Testis (tissue), 2 donors: ENCODE measurements around the gene GUCY1A2.

Source experiments
- CTCF ChIP-seq, 3 experiments: fragments of 450-650 bp in 2 of 3; fragments of 200-600 bp in 1 of 3; sonication (generic) in 1 of 3; IDR thresholded peaks; one replicate each; pipeline ENCODE4 v1.5.1; 2016 to 2019; ENCODE audit warnings: antibody characterized with exemption in 3 of 3, mild to moderate bottlenecking in 2 of 3, moderate library complexity in 1 of 3
- POLR2A ChIP-seq: fragments of 450-650 bp; IDR thresholded peaks from one replicate; pipeline ENCODE4 v1.6.1; 2017; ENCODE audit warnings: antibody characterized with exemption, mild to moderate bottlenecking, moderate library complexity

GRCh38 chr11:106813806-106814205 lies 204.5 kb downstream of the GUCY1A2 start:
- TF ChIP-seq CTCF (IDR thresholded peaks at IDR 0.05) (no peak), POLR2A (no peak)
